HG03575 (cell line): Measurements from ENCODE around the gene PPP2R5C.

Source experiments
- ATAC-seq: cut with Tn5 transposase; IDR thresholded peaks from one replicate; pipeline ENCODE4 v1.9.1; 2021; ENCODE audit not compliant: unreplicated experiment, insufficient number of reproducible peaks, low FRiP score; ENCODE audit errors: extremely low read depth

The PPP2R5C gene

GRCh38 chr14:101851736-101852405, 90.4 kb downstream of the PPP2R5C start:
- ATAC-seq: no peak

DNA sequence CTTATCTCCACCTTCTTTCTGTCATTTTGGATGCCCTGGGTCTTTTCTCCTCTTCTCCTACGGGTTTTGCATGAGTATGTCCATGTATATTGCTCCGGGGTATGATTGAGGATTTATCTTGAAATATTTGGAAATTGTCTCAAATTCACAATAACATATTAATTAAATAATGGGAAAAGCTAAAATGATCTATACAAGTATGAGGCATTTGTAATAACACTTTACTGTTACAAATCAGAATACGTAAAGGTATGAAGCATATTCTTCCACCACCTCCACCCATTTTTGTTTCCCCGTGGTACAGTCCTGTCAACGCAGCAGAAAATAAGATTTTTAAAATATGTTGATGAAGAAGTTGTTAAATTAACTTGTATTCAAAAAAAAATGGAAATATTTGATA, 91.3 kb downstream of the PPP2R5C start:
- no peak for ATAC-seq

DNA sequence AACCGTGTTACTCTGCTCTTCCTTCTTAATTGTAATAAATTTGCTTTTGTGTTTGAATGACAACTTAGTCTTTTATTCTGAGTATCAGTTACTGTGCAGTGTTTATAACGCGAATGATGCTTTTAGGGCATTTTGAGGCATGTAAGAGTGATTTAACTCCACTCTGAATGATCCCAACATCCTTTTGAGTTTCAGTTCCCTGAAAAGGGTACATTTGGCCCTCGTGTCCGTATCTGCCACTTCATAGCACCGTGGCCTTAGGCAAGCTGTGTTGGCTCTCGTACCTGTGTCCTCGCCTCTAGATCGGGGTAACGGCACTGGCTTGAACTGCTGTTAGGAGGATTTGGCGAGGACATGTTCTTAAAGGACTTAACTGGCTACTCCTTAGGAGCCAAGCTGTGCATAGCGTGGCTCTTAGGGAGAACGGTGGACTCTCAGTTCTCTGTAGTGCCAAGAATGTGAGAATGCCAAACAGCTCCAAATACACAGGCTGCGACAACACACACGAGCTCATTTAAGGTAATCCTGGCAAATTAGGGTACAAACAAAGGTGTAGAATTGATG, 92.0 kb downstream of the PPP2R5C start:
- ATAC-seq: no peak

DNA sequence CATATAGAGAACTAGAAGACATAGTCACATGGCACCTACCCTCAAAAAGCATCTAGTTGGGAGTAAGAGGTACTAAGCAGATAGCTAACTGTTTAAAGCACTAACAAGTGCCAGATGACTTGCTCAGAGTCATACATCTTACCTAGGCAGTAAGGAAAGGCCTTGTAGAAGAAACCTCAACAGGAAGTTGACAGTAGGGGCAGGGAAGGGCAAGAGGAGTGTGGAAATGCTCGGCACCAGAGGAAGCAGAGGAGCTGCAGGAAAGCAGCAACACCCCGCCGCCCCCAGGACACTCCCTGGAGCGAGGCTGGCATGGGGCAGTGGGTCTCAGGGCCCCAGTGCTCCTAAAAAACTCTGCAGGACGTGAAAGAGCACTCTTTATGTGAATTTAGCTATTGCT, 92.9 kb downstream of the PPP2R5C start:
- no peak for ATAC-seq

DNA sequence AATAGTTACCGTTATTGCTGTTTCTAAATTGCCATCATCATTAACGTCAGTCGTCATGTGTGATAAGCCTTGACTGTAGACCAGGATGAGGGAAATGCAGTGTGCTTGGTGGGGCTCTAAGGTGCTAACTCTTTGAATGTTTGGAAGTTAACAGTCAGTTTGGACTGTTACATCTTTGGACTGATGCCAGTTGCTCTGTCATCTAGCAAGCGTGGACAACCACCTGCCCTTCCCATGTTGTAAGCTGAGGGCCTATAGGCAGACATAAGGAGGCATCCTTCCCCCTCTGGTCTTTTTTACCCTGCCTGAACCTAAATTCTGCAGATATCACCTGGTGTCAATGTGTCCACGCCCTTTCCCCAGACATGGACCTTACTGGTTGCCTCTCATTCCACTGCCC, 94.4 kb downstream of the PPP2R5C start:
- ATAC-seq: no peak

DNA sequence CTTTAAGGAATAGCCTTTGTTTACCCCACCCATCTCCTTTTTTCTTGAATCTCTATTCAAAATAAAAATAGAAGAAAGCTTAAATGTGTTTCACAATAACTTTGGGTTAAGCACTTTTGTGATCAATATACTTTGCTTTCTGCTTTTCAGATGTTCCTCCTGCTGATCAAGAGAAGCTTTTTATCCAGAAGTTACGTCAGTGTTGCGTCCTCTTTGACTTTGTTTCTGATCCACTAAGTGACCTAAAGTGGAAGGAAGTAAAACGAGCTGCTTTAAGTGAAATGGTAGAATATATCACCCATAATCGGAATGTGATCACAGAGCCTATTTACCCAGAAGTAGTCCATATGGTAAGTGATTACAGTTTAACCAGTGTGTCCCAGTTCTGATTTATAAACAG, 95.0 kb downstream of the PPP2R5C start:
- ATAC-seq: no peak

- ATAC-seq: no peak
Measured at GRCh38 chr14:101857226-101857625, 95.7 kb downstream of the PPP2R5C start.

- ATAC-seq: no peak
Measured at GRCh38 chr14:101858791-101859537, 97.5 kb downstream of the PPP2R5C start.

- no peak for ATAC-seq
Measured at GRCh38 chr14:101859538-101859902, 98.0 kb downstream of the PPP2R5C start.

GRCh38 chr14:101859958-101860357, 98.4 kb downstream of the PPP2R5C start:
- ATAC-seq: no peak

DNA sequence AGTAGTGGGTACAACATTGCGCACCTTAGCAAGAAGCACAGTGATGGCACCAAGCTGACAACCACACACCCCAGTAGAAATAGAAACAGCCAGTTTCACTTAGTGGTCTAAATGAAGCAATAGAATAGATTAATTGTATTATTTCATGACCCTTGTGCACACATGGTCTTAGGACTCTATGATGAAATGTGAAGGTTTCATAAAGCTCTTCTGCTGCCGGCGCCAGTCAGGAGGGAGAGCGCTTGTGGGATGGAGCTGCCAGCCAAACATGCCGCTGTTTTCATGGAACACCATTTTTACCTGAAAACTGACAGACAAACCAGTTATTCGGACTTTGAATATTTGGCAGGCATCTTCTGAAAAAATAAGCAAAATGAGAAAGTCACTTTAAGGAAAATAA, 100.0 kb downstream of the PPP2R5C start:
- no peak for ATAC-seq

- no peak for ATAC-seq
Measured at GRCh38 chr14:101862177-101862576, 100.7 kb downstream of the PPP2R5C start.

- ATAC-seq: no peak
Measured at GRCh38 chr14:101862711-101863110, 101.2 kb downstream of the PPP2R5C start.

DNA sequence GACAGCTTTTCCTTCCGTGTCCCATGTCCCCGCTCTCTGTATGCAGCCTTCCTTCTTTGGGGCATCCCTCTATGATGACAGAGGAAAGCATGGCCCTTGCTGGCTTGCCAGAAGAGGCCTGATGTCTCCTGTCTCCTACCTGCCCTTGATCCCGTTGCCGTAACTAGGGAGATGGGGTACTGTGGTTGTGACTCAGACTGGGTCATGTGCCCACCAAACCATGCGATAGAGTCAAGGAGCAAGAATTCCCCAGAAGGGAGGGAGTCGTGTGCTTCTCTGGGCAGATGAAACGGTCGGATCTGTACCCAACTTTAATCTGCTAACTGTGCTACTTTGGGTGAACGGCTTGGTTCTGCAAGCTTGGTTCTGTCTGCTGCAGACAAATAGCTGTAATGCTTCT, 103.8 kb downstream of the PPP2R5C start:
- no peak for ATAC-seq

- no peak for ATAC-seq
Measured at GRCh38 chr14:101867854-101868253, 106.3 kb downstream of the PPP2R5C start.

DNA sequence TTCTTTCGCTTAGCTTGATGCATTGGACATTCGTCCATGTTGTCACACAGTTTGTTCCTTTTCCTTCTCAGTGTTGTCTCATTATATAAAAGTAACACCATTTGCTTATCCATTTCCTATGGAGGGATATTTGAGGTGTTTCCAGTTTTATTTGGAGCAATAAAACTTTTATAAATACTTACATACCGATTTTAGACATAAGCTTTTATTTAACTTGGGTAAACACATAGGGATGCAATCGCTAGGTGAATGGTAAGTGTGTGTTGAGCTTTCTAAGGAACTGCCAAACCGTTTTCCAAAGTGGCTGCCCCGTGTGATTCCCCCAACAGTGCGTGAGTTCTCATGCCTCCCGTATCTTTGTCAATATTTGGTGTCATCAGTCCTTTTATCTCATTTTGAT, 107.7 kb downstream of the PPP2R5C start:
- no peak for ATAC-seq

DNA sequence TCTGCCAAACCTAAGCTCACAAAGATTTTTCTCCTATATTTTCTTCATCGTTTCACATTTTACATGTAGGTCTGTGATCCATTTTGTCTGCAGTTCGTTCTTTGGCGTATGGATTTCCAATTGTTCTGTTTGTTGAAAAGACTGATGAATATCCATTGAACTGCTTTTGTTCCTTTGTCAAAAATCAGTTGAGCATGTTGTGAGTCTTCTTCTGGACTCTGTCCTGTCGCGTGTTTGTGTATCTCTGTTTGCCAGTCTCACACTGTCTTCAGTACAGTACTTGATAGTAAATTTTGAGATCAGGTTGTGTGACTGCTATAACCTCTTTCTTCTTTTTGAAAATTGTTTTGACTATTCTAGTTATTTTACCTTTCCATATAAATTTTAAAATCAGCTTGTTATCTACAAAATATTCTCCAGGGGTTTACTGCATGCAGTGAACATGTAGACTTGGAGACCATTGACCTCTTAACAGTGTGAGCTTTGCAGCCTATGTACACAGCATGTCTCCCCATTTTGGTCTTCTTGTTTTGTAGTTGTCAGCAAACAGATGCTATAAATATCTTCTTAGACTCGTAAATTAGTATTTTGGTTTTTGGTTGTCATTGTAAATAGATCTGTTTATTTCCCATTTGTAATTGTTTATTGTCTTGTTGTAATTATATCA, 108.9 kb downstream of the PPP2R5C start:
- ATAC-seq: no peak

DNA sequence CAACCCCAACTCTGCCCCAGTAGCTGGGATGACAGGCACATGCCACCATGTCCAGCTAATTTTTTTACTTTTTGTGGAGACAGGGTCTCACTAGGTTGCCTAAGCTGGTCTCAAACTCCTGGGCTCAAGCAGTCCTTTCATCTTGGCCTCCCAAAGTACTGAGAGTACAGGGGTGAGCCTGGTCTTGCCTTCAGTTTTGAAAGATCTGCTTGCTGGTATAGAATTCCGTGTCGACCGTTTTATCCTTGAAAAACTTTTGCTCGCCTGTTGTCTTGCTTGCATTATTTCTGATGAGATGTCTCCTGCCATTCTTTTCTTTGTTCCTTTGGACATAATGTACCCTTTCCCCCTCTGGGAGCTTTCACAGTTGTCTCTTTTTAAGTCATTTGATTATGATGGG, 110.8 kb downstream of the PPP2R5C start:
- no peak for ATAC-seq

- no peak for ATAC-seq
Measured at GRCh38 chr14:101873076-101873825, 111.7 kb downstream of the PPP2R5C start.
